GM12878 (cell line): ENCODE results near the gene TATDN2. TPM values are rescaled to one million over a fixed set of nuclear protein-coding genes. Genes with fewer than 3 reads are reported as not detected.

Experiments used
- ATAC-seq: fragments of 200-7000 bp; cut with Tn5 transposase; 3 replicates; pipeline ENCODE4 v1.9.1; 2020; ENCODE audit warnings: mild to moderate bottlenecking, moderate library complexity
- BruUV-seq: library from RNA; stranded (reverse); fragments of 400-500 nt; replicated peaks from 2 replicates; lab custom pipeline; 2021; lab: Mats Ljungman, UMichigan
- CTCF ChIA-PET: fragments of 300-600 bp; sonication (Branson Sonifier 250); formaldehyde crosslinking; extraction: SDS; loops from one replicate; lab custom pipeline; 2021; ENCODE audit warnings: inconsistent platforms; lab: Yijun Ruan, JAX
- POLR2A ChIA-PET: fragments of 350-600 bp; formaldehyde crosslinking; extraction: SDS; loops from one replicate; lab custom pipeline; 2021; ENCODE audit warnings: inconsistent platforms; lab: Charles Lee
- RAD21 ChIA-PET: fragments of 300-600 bp; sonication (Branson Sonifier 250); formaldehyde crosslinking; loops from one replicate; lab custom pipeline; 2023; ENCODE audit warnings: antibody characterized with exemption; ENCODE audit not compliant: unreplicated experiment; lab: Charles Lee
- SMC1A ChIA-PET: fragments of 300-600 bp; sonication (Branson Sonifier 250); formaldehyde crosslinking; loops from one replicate; lab custom pipeline; 2023; ENCODE audit not compliant: unreplicated experiment, uncharacterized antibody; lab: Charles Lee
- DNase-seq: peaks from one replicate; pipeline ENCODE4 v3.0.0-alpha.2; 2011; ENCODE audit warnings: low read depth, low spot score
- FAIRE-seq: peaks from 3 replicates; lab custom pipeline; 2011; peaks lifted over from hg19 to GRCh38; lab: Jason Lieb, UNC
- H2AFZ ChIP-seq: 2 replicates; pipeline ENCODE4 v1.6.0; 2011; ENCODE audit warnings: low read depth, low read length, control low read depth; ENCODE audit not compliant: control insufficient read depth
- H3K27ac ChIP-seq: 2 replicates; pipeline ENCODE4 v1.5.1; 2011; ENCODE audit warnings: control low read depth; ENCODE audit not compliant: control insufficient read depth, insufficient read depth
- H3K27me3 ChIP-seq, 2 experiments: replicated peaks in 1 of 2; 2 replicates each; pipeline versions ENCODE4 v1.6.0 to v1.6.1; 2011; ENCODE audit warnings: low read length in 1 of 2; ENCODE audit not compliant: control insufficient read depth in 2 of 2, insufficient read depth in 2 of 2
- H3K36me3 ChIP-seq, 2 experiments: 2 replicates each; pipeline ENCODE4 v1.5.1; 2011; ENCODE audit warnings: low read length in 1 of 2; ENCODE audit not compliant: control insufficient read depth in 2 of 2, insufficient read depth in 2 of 2
- H3K4me1 ChIP-seq: 2 replicates; pipeline ENCODE4 v1.6.1; 2011; ENCODE audit warnings: mild to moderate bottlenecking, low read length, moderate library complexity, mixed read lengths; ENCODE audit not compliant: control insufficient read depth, insufficient read depth
- H3K4me2 ChIP-seq: 2 replicates; pipeline ENCODE4 v1.6.0; 2011; ENCODE audit warnings: control low read depth; ENCODE audit not compliant: control insufficient read depth, insufficient read depth
- H3K4me3 ChIP-seq: fragments of 200-600 bp; sonication (generic); 2 replicates; pipeline ENCODE4 v1.5.1; 2016
- H3K79me2 ChIP-seq: 2 replicates; pipeline ENCODE4 v1.6.0; 2011; ENCODE audit warnings: low read length; ENCODE audit not compliant: control insufficient read depth, insufficient read depth
- H3K9ac ChIP-seq: 2 replicates; pipeline ENCODE4 v1.8.0; 2011; ENCODE audit warnings: low read length, control low read depth, mixed read lengths; ENCODE audit not compliant: control insufficient read depth, insufficient read depth
- H3K9me3 ChIP-seq: replicated peaks from 3 replicates; pipeline ENCODE4 v1.5.1; 2011; ENCODE audit warnings: mild to moderate bottlenecking, low read length; ENCODE audit not compliant: control insufficient read depth, insufficient read depth
- H4K20me1 ChIP-seq: 2 replicates; pipeline ENCODE4 v1.6.0; 2011; ENCODE audit not compliant: control insufficient read depth, insufficient read depth
- BACH1 ChIP-seq: fragments of 450-650 bp; IDR thresholded peaks from 2 replicates; pipeline ENCODE4 v1.6.1; 2017; ENCODE audit warnings: mild to moderate bottlenecking, borderline replicate concordance
- BMI1 ChIP-seq: fragments of 450-650 bp; IDR thresholded peaks from 2 replicates; pipeline ENCODE4 v1.6.1; 2016; ENCODE audit warnings: mild to moderate bottlenecking, moderate library complexity, borderline replicate concordance
- CBFB ChIP-seq: IDR thresholded peaks from 2 replicates; pipeline ENCODE4 v1.6.1; 2016; ENCODE audit warnings: antibody characterized with exemption, low read depth
- E2F8 ChIP-seq: fragments of 450-650 bp; IDR thresholded peaks from 2 replicates; pipeline ENCODE4 v1.6.1; 2018; ENCODE audit warnings: mild to moderate bottlenecking, low read depth, moderate library complexity; ENCODE audit not compliant: partially characterized antibody
- ESRRA ChIP-seq: IDR thresholded peaks from 2 replicates; pipeline ENCODE4 v1.6.1; 2012; ENCODE audit warnings: mild to moderate bottlenecking, low read length, improper control_type of control experiment
- IKZF1 ChIP-seq: fragments of 450-650 bp; conservative IDR thresholded peaks from 2 replicates; pipeline ENCODE4 v1.6.1; 2017; ENCODE audit warnings: antibody characterized with exemption, mild to moderate bottlenecking
- MEF2A ChIP-seq: IDR thresholded peaks from 2 replicates; pipeline ENCODE4 v1.6.1; 2011; ENCODE audit warnings: low read depth, mild to moderate bottlenecking, low read length, moderate library complexity; ENCODE audit not compliant: insufficient read depth
- MTA3 ChIP-seq: IDR thresholded peaks from 2 replicates; pipeline ENCODE4 v1.6.1; 2012; ENCODE audit warnings: low read length, inconsistent platforms, borderline replicate concordance
- NFYA ChIP-seq: IDR thresholded peaks from 2 replicates; pipeline ENCODE4 v1.6.1; 2011; ENCODE audit warnings: low read depth, mild to moderate bottlenecking, low read length, improper control_type of control experiment, borderline replicate concordance
- NR2C2 ChIP-seq: IDR thresholded peaks from 2 replicates; pipeline ENCODE4 v1.6.1; 2011; ENCODE audit warnings: borderline replicate concordance, low read depth; ENCODE audit not compliant: control insufficient read depth, insufficient read length
- RFX5 ChIP-seq: IDR thresholded peaks from 2 replicates; pipeline ENCODE4 v1.6.1; 2011; ENCODE audit warnings: low read depth, low read length, improper control_type of control experiment
- SIX5 ChIP-seq: IDR thresholded peaks from 2 replicates; pipeline ENCODE4 v1.6.1; 2011; ENCODE audit warnings: mild to moderate bottlenecking, low read depth, low read length, moderate library complexity; ENCODE audit not compliant: severe bottlenecking
- SMARCA5 ChIP-seq: fragments of 450-650 bp; IDR thresholded peaks from 2 replicates; pipeline ENCODE4 v1.6.1; 2017; ENCODE audit warnings: mild to moderate bottlenecking
- STAT1 ChIP-seq: fragments of 450-650 bp; conservative IDR thresholded peaks from 2 replicates; pipeline ENCODE4 v1.6.1; 2014; ENCODE audit warnings: antibody characterized with exemption, mild to moderate bottlenecking
- TAF1 ChIP-seq: IDR thresholded peaks from 2 replicates; pipeline ENCODE4 v1.6.1; 2011; ENCODE audit warnings: mild to moderate bottlenecking, low read depth, low read length, borderline replicate concordance
- TCF12 ChIP-seq: IDR thresholded peaks from 2 replicates; pipeline ENCODE4 v1.6.1; 2011; ENCODE audit warnings: low read depth, mild to moderate bottlenecking, low read length
- ZZZ3 ChIP-seq: IDR thresholded peaks from 2 replicates; pipeline ENCODE4 v1.6.1; 2011; ENCODE audit warnings: low read depth; ENCODE audit not compliant: control insufficient read depth, insufficient read length
- WGBS: methylation state at CpG from one replicate; pipeline ENCODE4 v1.1.6; 2016; ENCODE audit warnings: low lambda C conversion rate; ENCODE audit not compliant: insufficient replicate concordance, insufficient coverage; ENCODE audit errors: missing lambda C conversion rate; 5-methylcytosine and 5-hydroxymethylcytosine counted together
- in situ Hi-C: fragments of 300-500 bp; cut with MboI; formaldehyde crosslinking; loops from 9 replicates; pipeline ENCODE4 v1.14.3; 2018; ENCODE audit warnings: mixed read lengths
- intact Hi-C: fragments of 100-400 bp; cut with micrococcal nuclease; formaldehyde crosslinking; loops from one replicate; pipeline ENCODE4 v1.14.2; 2022; ENCODE audit not compliant: unreplicated experiment
- polyA plus RNA-seq, 11 experiments: library from polyadenylated mRNA; depleted of rRNA in 4 of 11; unstranded in 6 of 11; stranded (reverse) in 5 of 11; fragments of >200 nt; fragmentation: Nextera tagmentation in 4 of 11; fragmentation: Illumina TruSeq in 1 of 11; extraction: Ambion mirVana in 4 of 11; extraction: Trizol in 1 of 11; gene quantifications; 1 replicate in 1 of 11; 2 replicates in 10 of 11; pipeline versions ENCODE4 v1.2.1 to v1.2.3, GENCODE V29; 2011 to 2016; ENCODE audit warnings: inconsistent platforms in 2 of 11, missing spikeins in 2 of 11, low read depth in 1 of 11
- total RNA-seq, 4 experiments: library from RNA; depleted of rRNA in 3 of 4; stranded (reverse); fragments of >200 nt in 3 of 4; fragmentation: Illumina TruSeq in 1 of 4; extraction: Trizol in 1 of 4; gene quantifications; 2 replicates each; pipeline versions ENCODE4 v1.2.1 to v1.2.3, GENCODE V29; 2013 to 2021
- TF ChIP-seq, protein P1 (sequence below): fragments of 450-650 bp; IDR thresholded peaks from 2 replicates; pipeline ENCODE4 v1.6.1; 2017; ENCODE audit warnings: antibody characterized with exemption, mild to moderate bottlenecking, moderate library complexity
- TF ChIP-seq, protein P2 (sequence below): IDR thresholded peaks from 2 replicates; pipeline ENCODE4 v1.6.1; 2011; ENCODE audit warnings: low read depth, low read length, improper control_type of control experiment, borderline replicate concordance

TATDN2 gene
- total and polyA plus RNA-seq, 10 of the 15 experiments (the other 5 are each of a cell fraction or from before 2014, with no cell fraction given) = 4.2 to 36.5 (median 15.8) TPM

- ChIA-PET CTCF (interaction anchor here (0.8 to 0.9 kb wide), 2 partner anchors 11 to 48 kb away, joined by 3 read pairs; no protein-coding TSS in a partner anchor), POLR2A (interaction anchor here (0.6 to 1.0 kb wide), 2 partner anchors 11 to 46 kb away, joined by 3 read pairs; no protein-coding TSS in a partner anchor), SMC1A (interaction anchor here (0.7 to 1.3 kb wide), 5 partner anchors 11 to 52 kb away, joined by 3 to 4 read pairs (median 3); partner anchors contain the start of gene GHRL), RAD21 (no interaction called here)
- 29% methylated on average over 1 of the region's 1 CpG for WGBS
- FAIRE-seq (no peak), ATAC-seq (no peak; the same call in 2 of the 3 replicates), DNase-seq (no peak)
- H3K4me2 ChIP-seq = no peak overlapping the region; the same call in 1 of the 2 replicates
- H3K4me1 ChIP-seq = peaks cover 4% of the 10 kb centered on the region; the same call in 1 of the 2 replicates
- H3K4me3 ChIP-seq = no peak overlapping the region
- H2AFZ ChIP-seq = no peak overlapping the region
- H3K27ac ChIP-seq = no peak overlapping the region
- no peaks in the 10 kb centered on the region for H3K9me3 ChIP-seq
- intact Hi-C loops (no loop called here), in situ Hi-C loops (no loop called here)
- H3K79me2 ChIP-seq = peaks cover 30% of the 10 kb centered on the region
- no TSS peak for BruUV-seq
- no peaks in the 10 kb centered on the region for H3K27me3 ChIP-seq
- no peak for TF ChIP-seq SMARCA5
- TF ChIP-seq BMI1 = no peak
- no peak for TF ChIP-seq CBFB
- TF ChIP-seq BACH1 = no peak
- TF ChIP-seq NFYA = no peak
- TF ChIP-seq, protein P1, sequence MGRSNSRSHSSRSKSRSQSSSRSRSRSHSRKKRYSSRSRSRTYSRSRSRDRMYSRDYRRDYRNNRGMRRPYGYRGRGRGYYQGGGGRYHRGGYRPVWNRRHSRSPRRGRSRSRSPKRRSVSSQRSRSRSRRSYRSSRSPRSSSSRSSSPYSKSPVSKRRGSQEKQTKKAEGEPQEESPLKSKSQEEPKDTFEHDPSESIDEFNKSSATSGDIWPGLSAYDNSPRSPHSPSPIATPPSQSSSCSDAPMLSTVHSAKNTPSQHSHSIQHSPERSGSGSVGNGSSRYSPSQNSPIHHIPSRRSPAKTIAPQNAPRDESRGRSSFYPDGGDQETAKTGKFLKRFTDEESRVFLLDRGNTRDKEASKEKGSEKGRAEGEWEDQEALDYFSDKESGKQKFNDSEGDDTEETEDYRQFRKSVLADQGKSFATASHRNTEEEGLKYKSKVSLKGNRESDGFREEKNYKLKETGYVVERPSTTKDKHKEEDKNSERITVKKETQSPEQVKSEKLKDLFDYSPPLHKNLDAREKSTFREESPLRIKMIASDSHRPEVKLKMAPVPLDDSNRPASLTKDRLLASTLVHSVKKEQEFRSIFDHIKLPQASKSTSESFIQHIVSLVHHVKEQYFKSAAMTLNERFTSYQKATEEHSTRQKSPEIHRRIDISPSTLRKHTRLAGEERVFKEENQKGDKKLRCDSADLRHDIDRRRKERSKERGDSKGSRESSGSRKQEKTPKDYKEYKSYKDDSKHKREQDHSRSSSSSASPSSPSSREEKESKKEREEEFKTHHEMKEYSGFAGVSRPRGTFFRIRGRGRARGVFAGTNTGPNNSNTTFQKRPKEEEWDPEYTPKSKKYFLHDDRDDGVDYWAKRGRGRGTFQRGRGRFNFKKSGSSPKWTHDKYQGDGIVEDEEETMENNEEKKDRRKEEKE = no peak
- TF ChIP-seq TAF1 = no peak
- no peak for TF ChIP-seq E2F8
- no peak for TF ChIP-seq ESRRA
- TF ChIP-seq NR2C2 = no peak
- TF ChIP-seq TCF12 = no peak
- no peak for TF ChIP-seq MTA3
- TF ChIP-seq, protein P2, sequence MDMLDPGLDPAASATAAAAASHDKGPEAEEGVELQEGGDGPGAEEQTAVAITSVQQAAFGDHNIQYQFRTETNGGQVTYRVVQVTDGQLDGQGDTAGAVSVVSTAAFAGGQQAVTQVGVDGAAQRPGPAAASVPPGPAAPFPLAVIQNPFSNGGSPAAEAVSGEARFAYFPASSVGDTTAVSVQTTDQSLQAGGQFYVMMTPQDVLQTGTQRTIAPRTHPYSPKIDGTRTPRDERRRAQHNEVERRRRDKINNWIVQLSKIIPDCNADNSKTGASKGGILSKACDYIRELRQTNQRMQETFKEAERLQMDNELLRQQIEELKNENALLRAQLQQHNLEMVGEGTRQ = no peak
- no peak for TF ChIP-seq IKZF1
- no peak for TF ChIP-seq SIX5
- TF ChIP-seq ZZZ3 = no peak
- TF ChIP-seq MEF2A = no peak
- TF ChIP-seq STAT1 = no peak
- TF ChIP-seq RFX5 = no peak
- no peak overlapping the region for H3K9ac ChIP-seq
- H3K36me3 ChIP-seq = peaks cover 33 to 39% of the 10 kb centered on the region in 2 experiments; a peak in 3 of 4 replicates
- no peaks in the 10 kb centered on the region; the same call in none of the 2 replicates for H4K20me1 ChIP-seq
Observed at GRCh38 chr3:10274601-10275000, 26.3 kb downstream of the TATDN2 start.
